Choroid plexus epithelial cell (primary cell): ENCODE results near the gene MRRF.
"Not testable (repeated sequence)": the region's sequence is repeated elsewhere in the genome, so short reads cannot be mapped to it uniquely, and the experiment has no call there.

Experiments
- DNase-seq: peaks from one replicate; pipeline ENCODE4 v3.0.0-alpha.2; 2010; ENCODE audit warnings: low read depth
- H3K4me3 ChIP-seq: 2 replicates; pipeline ENCODE4 v1.5.1; 2011; ENCODE audit warnings: low read depth, mild to moderate bottlenecking, control low read depth, low read length, moderate library complexity
- TF ChIP-seq, protein P1 (sequence below): conservative IDR thresholded peaks from 2 replicates; pipeline ENCODE4 v1.5.1; 2011; ENCODE audit warnings: low read depth, mild to moderate bottlenecking, control low read depth, inconsistent platforms, low read length, moderate library complexity

MRRF gene

DNA sequence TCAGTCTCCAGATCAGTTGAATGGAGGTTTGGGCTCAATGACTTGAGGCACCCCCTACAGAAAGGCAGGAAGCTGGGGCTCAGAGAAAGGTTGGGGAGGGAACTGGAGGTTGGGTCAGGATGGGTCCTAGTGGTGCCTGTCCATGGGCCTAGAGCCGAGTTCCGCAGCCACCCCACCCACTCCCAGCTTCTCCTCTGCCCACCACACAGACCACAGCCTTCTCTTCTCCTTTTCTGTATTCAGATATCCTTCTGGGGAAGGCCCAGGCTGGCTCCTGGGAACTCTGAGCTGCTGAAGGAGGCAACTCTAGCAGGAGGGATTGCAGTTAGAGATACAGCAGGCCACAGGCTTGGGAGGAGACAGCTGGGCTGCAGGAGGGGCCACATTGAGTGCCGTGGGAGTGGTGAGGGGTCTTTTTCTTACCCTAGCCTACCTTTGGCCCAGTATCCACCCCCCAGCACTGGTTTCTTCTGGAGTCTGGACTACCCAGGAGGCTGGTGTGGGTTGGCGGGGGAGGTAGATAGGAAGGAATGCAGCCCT is 90.7 kb downstream of the MRRF start:
- H3K4me3 ChIP-seq: no peak overlapping the region
- TF ChIP-seq, protein P1, sequence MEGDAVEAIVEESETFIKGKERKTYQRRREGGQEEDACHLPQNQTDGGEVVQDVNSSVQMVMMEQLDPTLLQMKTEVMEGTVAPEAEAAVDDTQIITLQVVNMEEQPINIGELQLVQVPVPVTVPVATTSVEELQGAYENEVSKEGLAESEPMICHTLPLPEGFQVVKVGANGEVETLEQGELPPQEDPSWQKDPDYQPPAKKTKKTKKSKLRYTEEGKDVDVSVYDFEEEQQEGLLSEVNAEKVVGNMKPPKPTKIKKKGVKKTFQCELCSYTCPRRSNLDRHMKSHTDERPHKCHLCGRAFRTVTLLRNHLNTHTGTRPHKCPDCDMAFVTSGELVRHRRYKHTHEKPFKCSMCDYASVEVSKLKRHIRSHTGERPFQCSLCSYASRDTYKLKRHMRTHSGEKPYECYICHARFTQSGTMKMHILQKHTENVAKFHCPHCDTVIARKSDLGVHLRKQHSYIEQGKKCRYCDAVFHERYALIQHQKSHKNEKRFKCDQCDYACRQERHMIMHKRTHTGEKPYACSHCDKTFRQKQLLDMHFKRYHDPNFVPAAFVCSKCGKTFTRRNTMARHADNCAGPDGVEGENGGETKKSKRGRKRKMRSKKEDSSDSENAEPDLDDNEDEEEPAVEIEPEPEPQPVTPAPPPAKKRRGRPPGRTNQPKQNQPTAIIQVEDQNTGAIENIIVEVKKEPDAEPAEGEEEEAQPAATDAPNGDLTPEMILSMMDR: no peak
- DNase-seq: no peak

DNA sequence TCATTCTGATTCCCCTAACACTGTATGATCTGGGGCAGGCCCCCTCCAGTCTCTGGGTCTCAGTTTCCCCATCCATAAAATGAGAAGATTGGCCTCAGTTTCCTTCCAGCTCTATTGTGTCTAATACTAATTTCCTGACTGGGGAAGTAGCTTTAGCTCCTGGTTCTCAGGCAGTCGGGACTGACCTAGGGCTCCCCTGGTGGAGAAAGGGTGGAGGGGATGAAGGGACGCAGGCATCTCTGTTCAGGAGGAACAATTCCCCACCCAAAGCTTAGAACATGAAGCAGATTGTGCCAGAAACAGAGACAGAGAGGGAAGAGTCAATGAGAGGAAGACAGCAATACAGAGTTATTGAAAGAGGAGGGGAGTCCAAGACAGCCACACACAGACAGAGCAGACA is 91.9 kb downstream of the MRRF start:
- H3K4me3 ChIP-seq: no peak overlapping the region
- DNase-seq: no peak
- TF ChIP-seq, protein P1: peak; percentile 69

DNA sequence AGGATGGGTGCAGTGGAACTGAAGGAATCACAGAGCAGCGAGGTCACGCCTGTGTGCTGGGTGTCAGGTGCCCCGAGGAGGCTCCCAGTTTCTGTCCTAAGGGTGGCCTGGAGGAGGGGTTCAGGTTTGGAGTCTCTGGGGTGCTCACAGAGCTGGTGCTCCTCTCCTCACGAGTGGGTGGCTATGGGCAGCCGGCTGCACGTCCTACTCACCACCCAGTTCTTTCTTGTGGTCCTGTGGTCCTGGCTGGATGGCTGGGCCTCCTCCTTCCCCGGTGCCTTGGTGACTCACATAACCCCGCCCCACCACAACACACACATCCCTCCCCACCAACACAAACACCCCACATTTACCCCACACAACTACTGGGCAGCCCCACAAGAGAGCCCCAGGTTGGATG is 96.2 kb downstream of the MRRF start:
- TF ChIP-seq, protein P1: no peak
- no peak overlapping the region for H3K4me3 ChIP-seq
- DNase-seq: no peak

DNA sequence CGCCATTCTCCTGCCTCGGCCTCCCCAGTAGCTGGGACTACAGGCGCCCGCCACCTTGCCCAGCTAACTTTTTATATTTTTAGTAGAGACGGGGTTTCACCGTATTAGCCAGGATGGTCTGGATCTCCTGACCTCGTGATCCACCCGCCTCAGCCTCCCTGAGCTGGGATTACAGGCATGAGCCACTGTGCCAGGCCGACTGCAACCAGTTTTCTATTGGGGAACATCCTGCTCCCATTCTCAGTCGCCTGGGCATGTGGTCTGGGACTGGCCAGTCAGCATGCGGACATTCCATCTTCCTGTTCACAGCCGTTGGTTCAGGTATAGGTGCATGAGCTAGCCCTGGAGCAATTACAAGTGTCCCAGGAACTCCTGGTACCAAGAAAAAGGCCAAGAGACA is 98.4 kb downstream of the MRRF start:
- not testable (repeated sequence) for DNase-seq, H3K4me3 ChIP-seq

DNA sequence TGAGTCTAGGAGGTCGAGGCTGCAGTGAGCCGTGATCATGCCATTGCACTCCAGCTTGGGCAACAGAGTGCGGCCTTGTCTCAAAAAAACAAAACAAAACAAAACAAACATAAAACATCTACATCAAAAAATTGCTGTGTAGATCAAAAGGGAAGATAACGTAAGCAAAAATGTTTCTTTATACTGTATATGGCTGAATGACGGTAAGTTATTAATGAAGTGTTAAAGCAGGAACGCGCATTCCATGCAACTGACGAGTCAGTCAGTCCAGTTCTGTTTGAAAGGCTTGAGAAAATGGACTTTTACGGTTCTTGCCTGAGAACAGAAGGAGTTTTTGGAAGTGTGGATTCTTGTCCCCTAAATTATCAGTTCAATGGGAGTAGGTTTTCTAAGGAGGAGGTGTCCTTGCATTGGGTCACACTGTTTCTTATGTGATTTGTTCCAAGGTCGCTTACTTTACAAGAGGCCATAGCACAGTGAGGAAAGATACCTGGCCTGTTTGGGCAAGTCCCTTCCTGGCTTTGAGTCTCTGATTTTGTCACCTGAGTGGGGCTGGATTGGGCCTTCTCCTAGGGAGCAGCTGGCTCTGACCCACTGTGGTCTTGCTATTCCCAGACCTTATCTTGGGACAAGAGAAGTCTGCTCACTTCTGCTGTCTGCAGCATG is 99.6 kb downstream of the MRRF start:
- TF ChIP-seq, protein P1: no peak
- H3K4me3 ChIP-seq: no peak overlapping the region
- DNase-seq: no peak

DNA sequence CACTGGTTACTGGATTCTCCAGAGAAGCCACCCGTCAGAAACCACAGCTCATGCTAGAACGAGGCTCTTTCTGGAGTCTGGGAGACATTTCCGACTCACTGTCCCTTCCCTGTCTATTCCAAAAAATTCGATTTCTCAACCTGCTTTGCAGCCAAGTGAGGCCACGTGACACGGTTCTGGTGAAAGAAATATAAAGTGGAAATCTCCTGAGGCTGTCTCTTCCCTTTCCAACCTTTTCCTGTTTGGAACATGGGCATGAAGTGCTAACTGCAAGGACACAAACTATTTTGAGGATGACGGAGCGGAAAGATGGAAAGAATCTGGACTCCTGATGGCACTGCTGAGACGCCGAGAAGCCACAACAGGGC is 100.1 kb downstream of the MRRF start:
- TF ChIP-seq, protein P1: no peak
- DNase-seq: no peak
- H3K4me3 ChIP-seq: no peak overlapping the region

DNA sequence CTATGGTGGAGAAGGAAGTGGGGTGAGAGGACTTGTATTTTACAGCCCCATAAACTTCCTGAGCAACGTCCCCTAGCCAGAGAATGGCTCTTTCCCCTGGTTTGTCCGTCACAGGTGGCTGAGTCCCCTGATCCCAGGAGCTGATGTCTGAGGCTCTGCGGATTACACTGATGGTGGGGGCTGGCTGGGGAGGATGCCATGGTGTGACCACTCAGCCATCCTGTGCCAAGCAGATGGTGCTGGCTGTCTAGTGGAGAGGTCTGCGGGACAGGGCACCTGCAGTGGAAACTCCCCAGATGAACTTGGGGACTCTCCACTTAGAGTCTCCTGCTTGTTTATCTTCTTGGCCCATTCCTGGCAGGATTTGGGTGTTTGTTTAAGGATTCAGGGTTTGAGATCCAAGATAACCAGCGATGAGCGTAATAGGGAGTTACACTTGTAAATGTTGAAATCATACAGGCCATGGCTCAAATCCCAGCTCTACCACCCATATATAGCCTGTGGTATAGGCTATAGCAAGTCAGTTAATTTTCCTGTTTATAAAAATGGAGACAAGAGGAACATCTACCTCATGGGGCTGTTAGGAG is 101.5 kb downstream of the MRRF start:
- no peak for DNase-seq
- no peak overlapping the region for H3K4me3 ChIP-seq
- TF ChIP-seq, protein P1: no peak
